ENCODE data around the gene IRF8.
"Not testable (repeated sequence)": the region's sequence is repeated elsewhere in the genome, so short reads cannot be mapped to it uniquely, and the experiment has no call there.

IRF8 gene

DNA sequence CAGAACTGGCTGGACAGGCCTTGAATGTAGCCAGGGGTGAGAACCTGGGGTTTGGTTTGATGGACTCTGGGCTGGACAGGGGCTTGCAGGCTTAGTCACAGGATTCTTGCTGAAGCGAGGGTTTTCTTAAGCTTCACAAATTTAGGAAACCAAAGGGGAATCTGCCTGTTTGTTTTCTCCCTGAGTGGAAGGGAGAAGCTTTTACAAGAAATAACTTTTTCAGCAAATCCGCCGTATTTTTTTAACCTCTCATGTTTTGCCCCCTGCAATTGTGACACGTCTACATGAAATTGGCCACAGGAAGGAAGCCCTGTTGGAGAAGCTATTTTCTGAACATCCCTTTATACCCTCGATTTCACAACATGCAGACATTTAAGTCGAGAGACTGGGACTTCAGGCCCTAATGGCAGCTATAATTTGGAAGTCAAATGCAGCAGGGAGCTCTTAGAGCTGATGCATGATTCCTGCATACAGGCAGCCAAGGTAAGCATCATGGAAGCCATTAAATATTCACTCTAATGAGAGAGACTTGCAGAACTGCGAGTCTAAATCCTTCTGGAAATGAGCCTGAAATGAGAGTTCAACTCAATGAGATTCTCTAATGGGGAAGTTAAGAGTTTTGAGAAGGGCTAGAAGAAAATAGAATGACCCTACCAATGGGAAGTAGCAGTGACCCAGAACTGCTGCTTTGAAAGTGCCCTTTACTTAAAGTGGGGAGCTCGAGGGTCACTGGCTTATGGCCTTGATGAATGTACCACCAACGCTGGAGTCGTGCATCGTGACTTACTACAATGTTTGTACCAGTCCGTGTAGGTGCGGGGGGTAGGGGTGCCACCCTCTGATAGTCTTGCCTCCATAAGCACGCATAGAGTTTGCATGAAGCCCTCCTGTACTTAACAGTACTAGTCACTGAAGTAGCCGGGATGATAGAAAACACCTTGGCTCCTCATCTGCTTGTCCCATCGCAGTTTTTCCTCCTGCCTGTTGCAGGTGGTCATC lies 45.1 kb upstream of the IRF8 start:
- TF ChIP-seq, protein P1, sequence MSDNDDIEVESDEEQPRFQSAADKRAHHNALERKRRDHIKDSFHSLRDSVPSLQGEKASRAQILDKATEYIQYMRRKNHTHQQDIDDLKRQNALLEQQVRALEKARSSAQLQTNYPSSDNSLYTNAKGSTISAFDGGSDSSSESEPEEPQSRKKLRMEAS (IDR thresholded peaks at IDR 0.05; ENCODE audit: low read depth, low read length): no peak
- no peak for TF ChIP-seq POLR2A (IDR thresholded peaks at IDR 0.05; ENCODE audit: extremely low read depth, insufficient read length)
- TF ChIP-seq MYC (IDR thresholded peaks at IDR 0.05; ENCODE audit: low read depth, low read length): 0 out of 2 replicates have a peak, but pooled peaks have one; percentile 19
- DNase-seq (ENCODE audit: low read depth): peak; percentile 93
- peak overlapping the region; percentile 34 for H3K4me3 ChIP-seq (ENCODE audit: low read depth, low read length)

DNA sequence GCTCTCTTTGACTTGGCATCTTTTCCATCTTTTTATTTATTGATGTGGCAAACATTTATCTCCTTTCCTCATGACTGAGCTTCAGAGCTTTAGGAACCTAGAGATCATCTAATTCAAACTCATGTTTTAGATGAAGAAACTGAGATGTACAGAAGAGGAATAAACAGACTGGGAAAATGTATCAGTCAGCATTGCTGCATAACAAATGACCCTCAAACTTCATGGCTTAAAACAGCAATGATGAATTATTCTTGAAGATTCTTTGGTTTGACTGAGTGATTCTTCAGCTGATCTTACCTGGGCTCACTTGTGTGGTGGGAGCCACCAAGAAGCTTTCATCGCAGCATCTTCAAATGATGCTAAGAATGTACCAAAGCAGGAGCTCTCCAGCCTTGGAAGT lies 44.0 kb upstream of the IRF8 start:
- DNase-seq (ENCODE audit: low read depth): no peak
- H3K4me3 ChIP-seq (ENCODE audit: low read depth, low read length): peak overlapping the region; percentile 34
- TF ChIP-seq, protein P2, sequence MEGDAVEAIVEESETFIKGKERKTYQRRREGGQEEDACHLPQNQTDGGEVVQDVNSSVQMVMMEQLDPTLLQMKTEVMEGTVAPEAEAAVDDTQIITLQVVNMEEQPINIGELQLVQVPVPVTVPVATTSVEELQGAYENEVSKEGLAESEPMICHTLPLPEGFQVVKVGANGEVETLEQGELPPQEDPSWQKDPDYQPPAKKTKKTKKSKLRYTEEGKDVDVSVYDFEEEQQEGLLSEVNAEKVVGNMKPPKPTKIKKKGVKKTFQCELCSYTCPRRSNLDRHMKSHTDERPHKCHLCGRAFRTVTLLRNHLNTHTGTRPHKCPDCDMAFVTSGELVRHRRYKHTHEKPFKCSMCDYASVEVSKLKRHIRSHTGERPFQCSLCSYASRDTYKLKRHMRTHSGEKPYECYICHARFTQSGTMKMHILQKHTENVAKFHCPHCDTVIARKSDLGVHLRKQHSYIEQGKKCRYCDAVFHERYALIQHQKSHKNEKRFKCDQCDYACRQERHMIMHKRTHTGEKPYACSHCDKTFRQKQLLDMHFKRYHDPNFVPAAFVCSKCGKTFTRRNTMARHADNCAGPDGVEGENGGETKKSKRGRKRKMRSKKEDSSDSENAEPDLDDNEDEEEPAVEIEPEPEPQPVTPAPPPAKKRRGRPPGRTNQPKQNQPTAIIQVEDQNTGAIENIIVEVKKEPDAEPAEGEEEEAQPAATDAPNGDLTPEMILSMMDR (IDR thresholded peaks at IDR 0.05; ENCODE audit: low read depth, low read length): no peak
- no peak for TF ChIP-seq MYC (IDR thresholded peaks at IDR 0.05; ENCODE audit: low read depth, low read length)
- TF ChIP-seq, protein P1 (IDR thresholded peaks at IDR 0.05; ENCODE audit: low read depth, low read length): no peak

DNA sequence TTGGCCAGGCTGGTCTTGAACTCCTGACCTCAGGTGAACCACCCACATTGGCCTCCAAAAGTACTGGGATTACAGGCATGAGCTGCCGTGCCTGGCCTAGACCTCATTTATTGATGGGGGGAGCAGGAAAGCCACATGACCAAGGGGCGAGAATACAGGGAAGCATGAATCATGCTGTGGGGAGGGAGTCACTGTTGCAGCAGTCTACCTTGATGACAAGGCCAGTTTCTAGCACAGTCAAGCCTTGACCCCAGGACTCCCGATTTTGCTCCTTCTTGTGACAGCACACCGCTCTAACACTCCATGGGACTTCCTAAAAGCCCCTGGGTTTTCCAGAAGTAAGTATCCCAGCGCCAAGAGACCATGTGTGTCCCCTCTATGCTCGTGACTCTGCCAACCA lies 42.9 kb upstream of the IRF8 start:
- peak; percentile 86 for DNase-seq (ENCODE audit: low read depth)
- no peak overlapping the region for H3K4me3 ChIP-seq (ENCODE audit: low read depth, low read length)
- TF ChIP-seq MYC (IDR thresholded peaks at IDR 0.05; ENCODE audit: low read depth, low read length) (no peak), POLR2A (IDR thresholded peaks at IDR 0.05; ENCODE audit: extremely low read depth, insufficient read length) (no peak)
- TF ChIP-seq, protein P2 (IDR thresholded peaks at IDR 0.05; ENCODE audit: low read depth, low read length): no peak
- TF ChIP-seq, protein P1 (IDR thresholded peaks at IDR 0.05; ENCODE audit: low read depth, low read length): no peak

DNA sequence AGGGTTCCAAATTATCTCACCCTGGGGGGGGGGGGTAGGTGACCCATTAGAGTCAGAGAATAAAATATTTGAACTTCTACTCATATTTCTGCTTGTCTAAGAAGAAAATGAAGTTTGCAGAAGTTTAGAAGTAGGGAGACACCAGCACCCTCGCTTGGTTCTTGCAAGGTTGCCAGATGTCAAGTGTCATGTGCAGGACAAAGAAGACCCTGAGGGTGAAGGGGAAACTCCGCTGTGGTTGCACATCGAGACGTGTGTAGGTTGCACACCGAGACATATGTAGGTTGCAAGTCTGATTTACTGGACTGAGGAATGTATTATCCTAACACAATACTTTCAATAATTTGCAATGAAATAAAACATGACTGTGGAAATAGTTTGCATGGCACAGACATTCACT lies 42.4 kb upstream of the IRF8 start:
- no peak overlapping the region for H3K4me3 ChIP-seq (ENCODE audit: low read depth, low read length)
- no peak for DNase-seq (ENCODE audit: low read depth)

DNA sequence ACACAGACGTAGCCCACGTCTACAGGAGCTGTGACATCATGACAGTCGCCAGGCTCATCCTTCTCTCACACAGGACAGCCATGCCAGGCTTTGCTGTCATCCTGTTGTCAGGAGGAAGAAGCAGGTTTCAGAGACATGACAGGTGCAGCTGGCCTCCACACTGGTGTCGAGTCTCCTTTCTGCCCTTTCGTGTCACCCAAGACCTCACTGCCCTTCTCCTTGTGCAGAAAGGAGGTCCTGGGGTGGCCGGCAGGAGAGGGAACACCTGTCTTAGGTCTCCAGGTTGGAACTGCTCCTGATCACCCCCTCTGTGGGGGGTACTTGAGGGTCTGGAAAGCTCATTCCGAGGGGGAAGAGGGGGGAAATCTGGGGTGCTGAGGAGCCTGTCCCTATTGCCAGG lies 41.6 kb upstream of the IRF8 start:
- TF ChIP-seq MYC (IDR thresholded peaks at IDR 0.05; ENCODE audit: low read depth, low read length) (no peak), POLR2A (IDR thresholded peaks at IDR 0.05; ENCODE audit: extremely low read depth, insufficient read length) (no peak)
- TF ChIP-seq, protein P1 (IDR thresholded peaks at IDR 0.05; ENCODE audit: low read depth, low read length): no peak
- TF ChIP-seq, protein P2 (IDR thresholded peaks at IDR 0.05; ENCODE audit: low read depth, low read length): no peak
- DNase-seq (ENCODE audit: low read depth): no peak
- H3K4me3 ChIP-seq (ENCODE audit: low read depth, low read length): no peak overlapping the region

More for the DNA sequence above, 42.4 kb upstream of the IRF8 start:
- TF ChIP-seq, protein P2 (IDR thresholded peaks at IDR 0.05; ENCODE audit: low read depth, low read length): no peak
- TF ChIP-seq MYC (IDR thresholded peaks at IDR 0.05; ENCODE audit: low read depth, low read length) (no peak), POLR2A (IDR thresholded peaks at IDR 0.05; ENCODE audit: extremely low read depth, insufficient read length) (no peak)
- TF ChIP-seq, protein P1 (IDR thresholded peaks at IDR 0.05; ENCODE audit: low read depth, low read length): no peak

DNA sequence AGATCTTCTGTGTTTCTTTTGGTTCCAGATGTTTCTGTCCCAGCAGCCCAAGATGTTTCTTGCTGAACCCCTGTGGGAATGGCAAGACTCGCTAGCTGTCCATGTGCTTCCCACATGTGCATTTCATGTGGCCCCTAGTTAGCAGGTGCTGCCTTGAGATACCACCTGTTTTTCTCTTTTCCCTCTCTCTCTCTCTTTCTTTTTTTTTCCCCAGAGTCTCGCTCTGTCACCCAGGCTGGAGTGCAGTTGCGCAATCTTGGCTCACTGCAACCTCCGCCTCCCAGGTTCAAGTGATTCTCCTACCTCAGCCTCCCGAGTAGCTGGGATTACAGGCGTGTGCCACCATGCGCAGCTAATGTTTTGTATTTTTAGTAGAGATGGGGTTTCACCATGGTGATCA lies 40.4 kb upstream of the IRF8 start:
- peak; percentile 30; the same call in 1 of the 2 replicates for TF ChIP-seq MYC (IDR thresholded peaks at IDR 0.05; ENCODE audit: low read depth, low read length)
- TF ChIP-seq, protein P1 (IDR thresholded peaks at IDR 0.05; ENCODE audit: low read depth, low read length): peak; percentile 90
- not testable (repeated sequence) for H3K4me3 ChIP-seq (ENCODE audit: low read depth, low read length)

More for the DNA sequence above, 40.4 kb upstream of the IRF8 start:
- peak; percentile 46 for DNase-seq (ENCODE audit: low read depth)
